ENCODE measurements around the gene ANO10.

- TF ChIP-seq POLR2A (IDR thresholded peaks at IDR 0.05) (no peak), CTCF (IDR thresholded peaks at IDR 0.05) (no peak), EP300 (IDR thresholded peaks at IDR 0.05) (no peak), POLR2AphosphoS5 (IDR thresholded peaks at IDR 0.05) (no peak)
These were observed 196.0 kb downstream of the ANO10 start for GRCh38 chr3:43425829-43426228.
